Measurements from ENCODE around the gene CYP21A2. TPM values are rescaled to one million over a fixed set of nuclear protein-coding genes. Genes with fewer than 3 reads are reported as not detected.

CYP21A2 gene
- total and polyA plus RNA-seq, 10 of the 15 experiments (the other 5 are each of a cell fraction or from before 2014, with no cell fraction given) = 0.04 to 0.92 (median 0.23) TPM; not detected in 7

DNA sequence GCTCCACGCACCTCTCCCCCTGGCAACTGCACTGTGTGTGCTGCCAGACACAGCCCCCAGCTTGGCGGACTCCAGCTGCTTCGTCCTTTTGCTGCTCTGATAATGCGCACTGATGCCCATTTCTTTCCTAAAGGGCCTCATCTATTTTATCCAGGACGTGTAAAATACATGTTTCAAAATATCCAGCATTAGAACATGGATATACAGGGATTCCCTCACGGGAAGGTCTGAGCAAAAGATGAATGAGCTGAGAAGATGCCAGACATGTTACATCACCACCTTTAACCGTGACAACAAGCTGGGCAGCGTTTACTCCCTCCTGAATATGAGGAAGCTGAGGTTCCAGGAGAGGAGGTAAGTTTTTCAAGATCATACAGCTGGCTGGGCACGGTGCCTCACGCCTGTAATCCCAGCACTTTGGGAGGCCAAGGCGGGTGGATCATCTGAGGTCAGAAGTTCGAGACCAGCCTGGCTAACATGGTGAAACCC is 38.1 kb downstream of the CYP21A2 start:
- no peaks in the 10 kb centered on the region for H4K20me1 ChIP-seq (ENCODE audit: control insufficient read depth, insufficient read depth)
- POLR2A ChIA-PET = interaction anchor here (0.6 kb wide), 1 partner anchor 58 kb away, joined by 5 read pairs; no protein-coding TSS in a partner anchor
- H3K9me3 ChIP-seq (replicated peaks; ENCODE audit: control insufficient read depth, insufficient read depth, low read length) = no peaks in the 10 kb centered on the region
- FAIRE-seq (no peak), DNase-seq (ENCODE audit: low read depth, low spot score) (no peak), ATAC-seq (no peak)
- intact Hi-C loops (cut with micrococcal nuclease; ENCODE audit: unreplicated experiment) = no loop called here
- no peak overlapping the region for H3K9ac ChIP-seq (ENCODE audit: control insufficient read depth, insufficient read depth, low read length)
- in situ Hi-C loops (cut with MboI) = no loop called here
- no peak overlapping the region for H3K4me3 ChIP-seq
- RAD21 ChIA-PET (ENCODE audit: unreplicated experiment) = no interaction called here
- no peaks in the 10 kb centered on the region for H3K36me3 ChIP-seq (ENCODE audit: control insufficient read depth in 2 of 2, insufficient read depth in 2 of 2, low read length in 1 of 2)
- H3K4me1 ChIP-seq (ENCODE audit: control insufficient read depth, insufficient read depth, low read length) = no peaks in the 10 kb centered on the region
- SMC1A ChIA-PET (ENCODE audit: uncharacterized antibody, unreplicated experiment) = no interaction called here
- H3K27me3 ChIP-seq (replicated peaks in 1 of 2; ENCODE audit: control insufficient read depth in 2 of 2, insufficient read depth in 2 of 2, low read length in 1 of 2) = peaks cover 0 to 1% of the 10 kb centered on the region in 2 experiments; a peak in 2 of 4 replicates
- CTCF ChIA-PET = interaction anchor here (0.6 kb wide), 1 partner anchor 1988 kb away, joined by 3 read pairs; no protein-coding TSS in a partner anchor
- no peaks in the 10 kb centered on the region for H3K79me2 ChIP-seq (ENCODE audit: control insufficient read depth, insufficient read depth, low read length)
- H2AFZ ChIP-seq (ENCODE audit: control insufficient read depth, low read depth, low read length) = no peak overlapping the region
- BruUV-seq (replicated peaks) = no TSS peak
- TF ChIP-seq, protein P1, sequence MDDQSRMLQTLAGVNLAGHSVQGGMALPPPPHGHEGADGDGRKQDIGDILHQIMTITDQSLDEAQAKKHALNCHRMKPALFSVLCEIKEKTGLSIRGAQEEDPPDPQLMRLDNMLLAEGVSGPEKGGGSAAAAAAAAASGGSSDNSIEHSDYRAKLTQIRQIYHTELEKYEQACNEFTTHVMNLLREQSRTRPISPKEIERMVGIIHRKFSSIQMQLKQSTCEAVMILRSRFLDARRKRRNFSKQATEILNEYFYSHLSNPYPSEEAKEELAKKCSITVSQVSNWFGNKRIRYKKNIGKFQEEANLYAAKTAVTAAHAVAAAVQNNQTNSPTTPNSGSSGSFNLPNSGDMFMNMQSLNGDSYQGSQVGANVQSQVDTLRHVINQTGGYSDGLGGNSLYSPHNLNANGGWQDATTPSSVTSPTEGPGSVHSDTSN (IDR thresholded peaks at IDR 0.05; ENCODE audit: insufficient replicate concordance, low read depth, low read length) = no peak
- TF ChIP-seq SREBF2 (IDR thresholded peaks at IDR 0.05; ENCODE audit: low read length) (no peak), SPI1 (IDR thresholded peaks at IDR 0.05; ENCODE audit: borderline replicate concordance, insufficient read depth, low read depth, low read length) (no peak), CREM (IDR thresholded peaks at IDR 0.05; ENCODE audit: low read depth) (no peak), MYB (IDR thresholded peaks at IDR 0.05; ENCODE audit: borderline replicate concordance, low read depth, low read length) (no peak), TCF12 (IDR thresholded peaks at IDR 0.05; ENCODE audit: low read depth, low read length) (no peak), TAF1 (IDR thresholded peaks at IDR 0.05; ENCODE audit: borderline replicate concordance, low read depth, low read length) (no peak), ZBED1 (IDR thresholded peaks at IDR 0.05; ENCODE audit: borderline replicate concordance) (no peak)
- H3K4me2 ChIP-seq (ENCODE audit: control insufficient read depth, insufficient read depth) = no peak overlapping the region
- WGBS (ENCODE audit: insufficient coverage, insufficient replicate concordance, low lambda C conversion rate, missing lambda C conversion rate) = 18% methylated on average over 12 of the region's 12 CpGs
- H3K27ac ChIP-seq (ENCODE audit: control insufficient read depth, insufficient read depth) = no peak overlapping the region
